CD4-positive, alpha-beta T cell treated with Interleukin-21 for 1 hour (primary cell): ENCODE results near the gene ALDH16A1.
"Not testable (repeated sequence)": the region's sequence is repeated elsewhere in the genome, so short reads cannot be mapped to it uniquely, and the experiment has no call there.

Source experiments
- DNase-seq: peaks from one replicate; pipeline ENCODE4 v3.0.0-alpha.2; 2020

Gene ALDH16A1

GRCh38 chr19:49468746-49469447, 15.9 kb downstream of the ALDH16A1 start:
- DNase-seq, result peak; percentile 99

GRCh38 chr19:49469828-49470614, 17.0 kb downstream of the ALDH16A1 start:
- peak; percentile 94 for DNase-seq

- no peak for DNase-seq
Measured at GRCh38 chr19:49470615-49470978, 17.6 kb downstream of the ALDH16A1 start.

DNA sequence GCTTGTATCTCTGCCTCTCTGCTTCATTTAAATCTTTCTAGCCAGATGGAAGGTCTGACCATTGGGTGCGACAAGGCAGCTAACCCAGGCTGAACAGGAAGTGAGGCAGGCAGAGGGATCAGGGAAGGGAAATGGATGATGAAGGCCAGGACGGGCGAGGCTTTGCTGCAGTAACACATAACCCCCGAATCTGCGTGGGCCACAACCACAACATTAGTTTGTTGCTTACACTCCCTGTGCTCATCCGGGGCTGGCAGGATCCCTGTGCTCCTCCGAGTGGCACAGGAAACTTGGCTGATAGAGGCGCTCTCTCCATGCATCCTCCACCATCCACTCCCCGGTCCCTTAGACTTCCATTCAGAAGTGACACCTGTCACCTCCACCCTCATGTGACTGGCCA, 19.9 kb downstream of the ALDH16A1 start:
- DNase-seq, result no peak

- not testable (repeated sequence) for DNase-seq
Measured at GRCh38 chr19:49473501-49473867, 20.5 kb downstream of the ALDH16A1 start.

DNA sequence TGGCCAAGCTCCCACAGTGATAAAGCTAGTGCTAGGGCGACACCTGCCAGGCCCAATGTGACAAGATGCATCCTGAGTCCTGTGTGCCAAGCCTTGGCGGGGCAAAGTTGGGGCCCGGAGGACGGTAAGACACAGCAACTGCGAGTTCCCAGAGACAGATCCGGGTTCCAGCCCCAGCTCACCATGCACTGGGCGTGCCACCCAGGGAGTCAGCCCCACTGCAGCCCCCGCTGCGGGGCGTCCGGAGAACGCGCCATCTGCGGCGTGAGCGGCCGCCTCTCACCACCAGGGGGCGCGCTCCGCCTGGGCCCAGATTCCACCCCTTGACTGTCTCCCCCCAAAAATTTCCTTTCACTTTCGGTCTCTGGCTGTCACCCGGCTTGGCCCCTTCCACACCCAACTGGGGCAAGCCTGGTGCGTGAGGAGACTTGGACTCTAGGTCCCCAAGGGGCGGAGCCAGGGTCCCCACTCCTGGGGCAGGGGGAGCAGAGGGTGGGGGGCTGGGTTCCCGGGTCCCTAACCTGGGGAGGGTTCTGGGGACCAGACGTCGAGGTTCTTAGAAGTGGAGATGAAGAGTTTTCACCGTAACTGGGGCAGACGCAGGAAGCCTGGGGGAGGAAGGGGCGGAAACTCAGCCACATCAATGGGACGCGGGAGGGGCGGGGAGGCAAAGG, 21.0 kb downstream of the ALDH16A1 start, which contains the start of gene FLT3LG:
Gene FLT3LG (plus strand): TSS at position 348 of the 674 bp plus-strand sequence. CDS start 425 bp downstream, outside the sequence.
- peak; percentile 96 for DNase-seq

GRCh38 chr19:49474542-49474924, 21.5 kb downstream of the ALDH16A1 start:
- no peak for DNase-seq

- peak; percentile 36 for DNase-seq
Measured at GRCh38 chr19:49475191-49475917, 22.3 kb downstream of the ALDH16A1 start.

- peak; percentile 75 for DNase-seq
Measured at GRCh38 chr19:49475995-49476880, 23.2 kb downstream of the ALDH16A1 start.

- DNase-seq, result no peak
Measured at GRCh38 chr19:49479975-49480628, 27.1 kb downstream of the ALDH16A1 start.

- no peak for DNase-seq
Measured at GRCh38 chr19:49481020-49481683, 28.1 kb downstream of the ALDH16A1 start.

GRCh38 chr19:49486232-49486631, 33.2 kb downstream of the ALDH16A1 start:
- DNase-seq, result no peak

DNA sequence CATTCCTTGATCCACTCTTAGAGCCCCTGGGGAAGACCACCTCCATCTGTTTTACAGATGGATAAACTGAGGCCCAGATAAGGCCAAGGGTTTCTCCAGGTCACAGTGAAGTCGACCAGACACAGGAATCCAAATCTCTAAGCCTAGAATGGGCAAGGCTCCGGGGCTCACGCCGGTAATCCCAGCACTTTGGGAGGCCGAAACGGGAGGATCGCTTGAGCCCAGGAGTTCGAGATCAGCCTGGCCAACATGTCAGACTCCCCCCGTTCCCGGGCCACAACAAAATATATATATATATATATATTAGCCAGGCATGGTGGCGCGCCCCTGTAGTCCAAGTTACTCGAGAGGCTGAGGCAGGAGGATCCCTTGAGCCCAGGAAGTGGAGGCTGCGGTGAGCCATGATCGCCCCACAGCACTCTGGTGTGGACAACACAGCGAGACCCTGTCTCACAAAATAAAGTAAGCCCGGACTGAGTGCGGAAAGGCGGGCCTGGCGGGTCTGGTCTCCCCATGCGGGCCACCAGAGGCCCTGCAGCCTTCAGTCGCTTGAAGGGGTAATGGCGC, 33.8 kb downstream of the ALDH16A1 start:
- no peak for DNase-seq

DNA sequence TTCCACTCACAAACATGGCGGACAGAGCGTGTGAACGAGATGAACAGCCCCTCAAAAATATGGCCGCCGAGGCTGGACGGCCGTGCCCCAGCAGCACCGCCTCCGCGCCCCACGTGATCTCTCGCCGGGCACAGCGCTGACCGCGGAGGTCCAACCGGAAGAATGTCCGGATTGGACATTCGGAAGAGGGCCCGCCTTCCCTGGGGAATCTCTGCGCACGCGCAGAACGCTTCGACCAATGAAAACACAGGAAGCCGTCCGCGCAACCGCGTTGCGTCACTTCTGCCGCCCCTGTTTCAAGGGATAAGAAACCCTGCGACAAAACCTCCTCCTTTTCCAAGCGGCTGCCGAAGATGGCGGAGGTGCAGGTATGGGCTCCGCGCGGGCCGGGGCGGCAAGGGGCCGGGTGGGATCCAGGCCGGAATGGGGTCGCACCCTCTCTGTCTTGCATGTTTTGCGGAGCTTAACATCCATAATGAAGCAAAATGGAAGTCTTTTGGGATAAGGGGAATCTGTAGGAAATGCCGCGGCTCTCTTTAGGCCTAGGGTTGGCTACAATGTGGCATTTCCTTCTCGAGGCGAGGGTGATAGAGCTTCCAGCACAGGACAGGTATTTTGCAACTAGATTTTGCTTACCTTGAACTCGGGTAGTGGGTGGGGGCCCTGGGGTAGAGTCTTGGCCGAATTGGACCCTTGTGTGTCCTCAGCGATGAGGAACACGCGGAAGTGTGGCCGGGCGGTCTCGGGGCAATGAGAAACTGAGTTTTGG, 34.4 kb downstream of the ALDH16A1 start, which contains the start of gene RPL13A:
Gene RPL13A (plus strand): TSS at position 332 of the 769 bp plus-strand sequence. CDS start 22 bp downstream, at position 354.
- DNase-seq, result peak; percentile 100

DNA sequence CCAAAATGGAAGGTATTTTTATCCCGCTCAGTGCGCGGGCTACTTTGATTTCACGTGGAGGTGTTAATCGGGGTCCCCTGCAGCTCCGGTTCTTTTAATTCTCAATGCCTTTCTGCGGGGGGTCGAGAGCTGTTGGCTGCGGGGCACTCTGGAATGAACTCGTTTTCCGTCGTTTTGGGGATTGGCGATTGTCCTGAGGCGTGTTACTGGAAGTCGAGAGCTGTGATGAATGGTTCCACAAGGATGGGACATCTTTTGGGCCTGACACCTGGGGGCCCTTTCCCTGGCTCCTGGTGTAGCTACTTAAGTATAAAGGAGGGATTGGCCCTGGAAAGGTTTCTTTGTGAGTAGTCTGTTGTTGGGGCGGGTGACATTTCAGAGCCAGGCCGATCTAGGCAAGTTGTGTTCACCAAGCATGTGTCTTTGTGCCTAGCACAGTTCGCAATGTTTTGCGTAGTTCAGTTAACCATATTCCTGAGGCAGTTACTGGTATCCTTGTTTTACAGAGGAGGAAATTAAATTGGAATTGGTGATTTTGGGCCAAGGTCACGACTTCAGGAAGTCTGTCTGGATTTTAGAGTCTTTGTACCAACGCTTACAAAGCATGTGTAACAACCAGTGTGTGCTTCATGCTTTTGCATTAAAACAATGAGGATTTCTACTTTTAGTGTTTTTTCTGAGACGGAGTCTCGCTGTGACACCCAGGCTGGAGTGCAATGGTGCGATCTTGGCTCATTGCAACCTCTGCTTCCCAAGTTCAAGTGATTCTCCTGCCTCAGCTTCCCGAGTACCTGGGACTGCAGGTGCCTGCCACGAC, 35.2 kb downstream of the ALDH16A1 start:
- DNase-seq, result no peak

DNA sequence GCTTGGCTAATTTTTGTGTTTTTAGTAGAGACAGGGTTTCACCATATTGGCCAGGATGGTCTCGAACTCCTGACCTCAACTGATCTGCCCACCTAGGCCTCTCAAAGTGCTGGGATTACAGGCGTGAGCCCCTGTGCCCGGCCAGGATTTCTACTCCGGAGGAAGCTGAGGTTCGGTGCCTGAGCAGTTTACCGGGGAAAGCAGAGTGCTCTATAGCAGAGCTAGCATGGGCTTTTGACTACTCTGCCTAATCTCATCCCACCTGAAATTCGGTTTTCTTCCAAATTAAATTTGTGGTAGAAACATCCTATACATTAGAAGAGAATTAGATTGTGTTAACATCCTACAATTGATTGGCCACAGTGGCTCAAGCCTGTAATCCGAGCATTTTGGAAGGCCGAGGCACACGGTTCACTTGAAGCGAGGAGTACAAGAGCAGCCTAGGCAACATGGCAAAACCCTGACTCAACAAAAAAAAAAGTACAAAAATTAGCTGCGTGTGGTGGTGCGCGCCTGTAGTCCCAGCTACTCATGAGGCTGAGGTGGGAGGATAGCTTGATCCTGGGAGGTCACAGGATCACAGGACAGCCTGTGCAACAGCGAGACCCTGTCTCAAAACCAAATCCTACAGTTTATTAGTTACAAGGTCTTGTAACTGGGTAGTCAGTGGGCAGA, 36.0 kb downstream of the ALDH16A1 start:
- DNase-seq, result no peak

GRCh38 chr19:49489601-49490167, 36.7 kb downstream of the ALDH16A1 start:
- peak; percentile 62 for DNase-seq
